HCT116 (cell line): Measurements from ENCODE around the gene H6PD. TPM values are rescaled to one million over a fixed set of nuclear protein-coding genes. Genes with fewer than 3 reads are reported as not detected.

ENCODE experiments used
- ATAC-seq: fragments of 200-7000 bp; cut with Tn5 transposase; 2 replicates; pipeline ENCODE4 v1.9.1; 2020; ENCODE audit warnings: mild to moderate bottlenecking, moderate library complexity
- BruUV-seq: library from RNA; stranded (reverse); fragments of 400-500 nt; replicated peaks from 2 replicates; lab custom pipeline; 2021; lab: Mats Ljungman, UMichigan
- CTCF ChIA-PET: fragments of 300-600 bp; sonication (Branson Sonifier 250); formaldehyde crosslinking; loops from one replicate; lab custom pipeline; 2021; ENCODE audit warnings: antibody characterized with exemption; lab: Charles Lee
- POLR2A ChIA-PET: fragments of 300-600, 350-600 bp; sonication (Branson Sonifier 250); formaldehyde crosslinking; loops from one replicate; lab custom pipeline; 2021; ENCODE audit warnings: antibody characterized with exemption; lab: Charles Lee
- RAD21 ChIA-PET, 2 experiments: fragments of 300-600 bp; sonication (Branson Sonifier 250); formaldehyde crosslinking; loops; one replicate each; lab custom pipeline; 2023; ENCODE audit warnings: low total read pairs in 2 of 2; ENCODE audit not compliant: uncharacterized antibody in 2 of 2, unreplicated experiment in 2 of 2, low non-redundant PET in 1 of 2; lab: Charles Lee
- DNase-seq: peaks from one replicate; pipeline ENCODE4 v3.0.0-alpha.2; 2010; ENCODE audit warnings: low read depth, low spot score
- H2AFZ ChIP-seq: fragments of 200-600 bp; shearing (Covaris generic), sonication (generic); 2 replicates; pipeline ENCODE4 v1.6.1; 2017; ENCODE audit warnings: low read depth, mixed run types, mixed read lengths, antibody characterized with exemption, low read length; ENCODE audit not compliant: poor library complexity, severe bottlenecking
- H3K27ac ChIP-seq: 2 replicates; pipeline ENCODE4 v1.5.1; 2012; ENCODE audit warnings: low read depth, low read length
- H3K27me3 ChIP-seq: fragments of 200-600 bp; sonication (generic); 2 replicates; pipeline ENCODE4 v1.6.1; 2016; ENCODE audit warnings: mixed run types, low read length, mixed read lengths; ENCODE audit not compliant: insufficient read depth
- H3K36me3 ChIP-seq, 2 experiments: fragments of 200-500 bp in 1 of 2; fragments of 200-600 bp in 1 of 2; sonication (Bioruptor generic) in 1 of 2; sonication (generic) in 1 of 2; 2 replicates each; pipeline versions ENCODE4 v1.5.1 to v1.6.1; 2014 to 2016; ENCODE audit warnings: low read length in 2 of 2, inconsistent platforms in 1 of 2, mixed read lengths in 1 of 2, mixed run types in 1 of 2; ENCODE audit not compliant: insufficient read depth in 2 of 2, control insufficient read depth in 1 of 2
- H3K4me1 ChIP-seq, 2 experiments: fragments of 200-600 bp in 1 of 2; sonication (generic) in 1 of 2; 2 replicates each; pipeline versions ENCODE4 v1.5.1 to v1.6.1; 2012 to 2017; ENCODE audit warnings: low read length in 2 of 2, inconsistent platforms in 1 of 2, mild to moderate bottlenecking in 1 of 2, mixed read lengths in 1 of 2, mixed run types in 1 of 2, moderate library complexity in 1 of 2; ENCODE audit not compliant: insufficient read depth in 2 of 2, control insufficient read depth in 1 of 2
- H3K4me2 ChIP-seq: fragments of 200-600 bp; sonication (generic); 2 replicates; pipeline ENCODE4 v1.6.1; 2017; ENCODE audit warnings: mixed run types, low read length, mixed read lengths
- H3K4me3 ChIP-seq, 2 experiments: fragments of 200-600 bp in 1 of 2; sonication (generic) in 1 of 2; replicated peaks in 1 of 2; 2 replicates each; pipeline ENCODE4 v1.5.1; 2011 to 2016; ENCODE audit warnings: low read length in 2 of 2, control low read depth in 1 of 2, low read depth in 1 of 2, mild to moderate bottlenecking in 1 of 2, mixed read lengths in 1 of 2, mixed run types in 1 of 2
- H3K79me2 ChIP-seq: fragments of 200-600 bp; sonication (generic); 2 replicates; pipeline ENCODE4 v1.6.1; 2017; ENCODE audit warnings: mild to moderate bottlenecking, mixed run types, low read length, moderate library complexity, mixed read lengths; ENCODE audit not compliant: insufficient read depth
- H3K9ac ChIP-seq: fragments of 200-600 bp; sonication (generic); 2 replicates; pipeline ENCODE4 v1.6.1; 2016; ENCODE audit warnings: low read length, mixed read lengths
- H3K9me2 ChIP-seq: fragments of 200-600 bp; sonication (generic), shearing (Covaris generic); 2 replicates; pipeline ENCODE4 v1.6.1; 2017; ENCODE audit warnings: mixed run types, mild to moderate bottlenecking, moderate library complexity; ENCODE audit not compliant: insufficient read depth
- H3K9me3 ChIP-seq, 2 experiments: fragments of 200-500 bp in 1 of 2; fragments of 200-600 bp in 1 of 2; sonication (Bioruptor generic) in 1 of 2; sonication (generic) in 1 of 2; 2 replicates each; pipeline ENCODE4 v1.6.1; 2014 to 2017; ENCODE audit warnings: low read length in 2 of 2, mixed read lengths in 2 of 2, inconsistent platforms in 1 of 2, low read depth in 1 of 2, mild to moderate bottlenecking in 1 of 2, mixed run types in 1 of 2, moderate library complexity in 1 of 2; ENCODE audit not compliant: control insufficient read depth in 1 of 2, insufficient read depth in 1 of 2
- H4K20me1 ChIP-seq: fragments of 200-600 bp; sonication (generic), shearing (Covaris generic); 2 replicates; pipeline ENCODE4 v1.6.1; 2017; ENCODE audit warnings: mixed run types, mild to moderate bottlenecking, moderate library complexity; ENCODE audit not compliant: insufficient read depth
- CBX3 ChIP-seq: IDR thresholded peaks from 2 replicates; pipeline ENCODE4 v1.6.1; 2012; ENCODE audit warnings: low read depth
- ELF1 ChIP-seq: IDR thresholded peaks from 2 replicates; pipeline ENCODE4 v1.6.1; 2012; ENCODE audit warnings: low read depth, borderline replicate concordance
- EZH2 ChIP-seq: fragments of 200-600 bp; sonication (generic); IDR thresholded peaks from 2 replicates; pipeline ENCODE4 v1.6.1; 2017; ENCODE audit warnings: antibody characterized with exemption, mixed run types
- FOSL1 ChIP-seq: IDR thresholded peaks from 2 replicates; pipeline ENCODE4 v1.6.1; 2012; ENCODE audit warnings: low read depth
- JUND ChIP-seq: IDR thresholded peaks from 2 replicates; pipeline ENCODE4 v1.6.1; 2012
- RAD21 ChIP-seq: IDR thresholded peaks from 2 replicates; pipeline ENCODE4 v1.6.1; 2012; ENCODE audit warnings: low read depth, mild to moderate bottlenecking
- TCF7L2 ChIP-seq: IDR thresholded peaks from 2 replicates; pipeline ENCODE4 v1.7.0; 2011; ENCODE audit warnings: borderline replicate concordance, inconsistent platforms; ENCODE audit not compliant: insufficient read depth, insufficient read length; ENCODE audit errors: extremely low read depth
- YY1 ChIP-seq: IDR thresholded peaks from 2 replicates; pipeline ENCODE4 v1.6.1; 2011; ENCODE audit warnings: low read length, low read depth, moderate library complexity, mild to moderate bottlenecking; ENCODE audit not compliant: insufficient replicate concordance; ENCODE audit errors: extremely low read depth
- ZFX ChIP-seq: fragments of 450-650 bp; IDR thresholded peaks from 2 replicates; pipeline ENCODE4 v1.6.1; 2017
- ZNF274 ChIP-seq: fragments of 200-500 bp; sonication (Bioruptor generic); IDR thresholded peaks from 2 replicates; pipeline ENCODE4 v1.6.1; 2014; ENCODE audit warnings: mild to moderate bottlenecking, low read depth, low read length, inconsistent platforms
- intact Hi-C: fragments of 100-400 bp; cut with micrococcal nuclease; formaldehyde crosslinking; loops from 2 replicates; pipeline ENCODE4 v1.10.0; 2022
- total RNA-seq: library from RNA; stranded (reverse); gene quantifications from one replicate; pipeline ENCODE4 v1.2.1, GENCODE V29; 2021; ENCODE audit not compliant: unreplicated experiment
- TF ChIP-seq, protein P1 (sequence below): IDR thresholded peaks from 2 replicates; pipeline ENCODE4 v1.6.1; 2011; ENCODE audit warnings: mild to moderate bottlenecking, low read length, moderate library complexity; ENCODE audit not compliant: insufficient replicate concordance; ENCODE audit errors: extremely low read depth

H6PD gene
- total RNA-seq, 1 experiment from 2014 or later = 16.2 TPM

DNA sequence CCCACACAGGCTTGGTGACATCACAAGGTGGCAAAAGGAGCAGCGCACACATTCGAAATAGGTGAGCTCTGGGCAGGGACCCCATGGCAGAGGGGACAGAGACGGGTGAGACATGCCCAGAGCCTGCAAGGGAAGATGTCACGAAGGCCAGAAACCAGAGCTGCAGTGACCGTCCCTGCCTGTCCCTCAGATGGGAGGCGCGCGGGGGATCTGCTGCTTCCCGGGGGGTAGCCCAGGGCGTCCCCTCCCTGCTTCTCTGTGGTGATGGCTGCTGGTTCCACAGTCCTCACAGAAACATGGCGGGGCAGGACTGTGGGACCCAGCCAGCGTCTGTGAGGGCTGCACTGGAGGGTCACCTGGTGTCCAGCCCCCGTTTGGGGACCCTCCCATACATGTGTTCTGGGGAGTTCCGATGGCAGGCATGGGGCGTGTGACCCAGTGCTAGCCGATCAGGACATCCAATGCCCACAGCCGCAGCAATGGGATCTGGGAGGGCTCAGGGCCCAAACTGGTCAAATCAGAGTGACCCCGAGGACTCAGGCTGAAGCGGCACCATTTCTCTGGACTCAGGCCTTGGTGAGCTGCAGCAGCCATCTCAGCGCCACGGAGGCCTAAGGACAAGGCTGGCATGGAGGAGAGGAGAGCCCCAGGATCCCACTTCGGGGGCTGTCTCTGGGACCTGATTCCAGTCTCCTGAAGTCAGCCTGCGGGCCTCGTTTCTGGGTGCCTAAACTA, 37.5 kb downstream of the H6PD start:
- intact Hi-C loops = no loop called here
- peaks cover 26 to 32% of the 10 kb centered on the region in 2 experiments for H3K4me1 ChIP-seq
- no peak overlapping the region for H3K9ac ChIP-seq
- ChIA-PET POLR2A (no interaction called here), RAD21 (no interaction called here), CTCF (interaction anchor here (1.2 kb wide), 2 partner anchors 183 to 219 kb away, joined by 3 read pairs; no protein-coding TSS in a partner anchor)
- ATAC-seq (no peak), DNase-seq (no peak)
- no peak overlapping the region for H3K27ac ChIP-seq
- H3K9me3 ChIP-seq = no peaks in the 10 kb centered on the region
- H3K4me3 ChIP-seq = no peak overlapping the region
- no peaks in the 10 kb centered on the region for H3K27me3 ChIP-seq
- no peak overlapping the region for H2AFZ ChIP-seq
- no peak for TF ChIP-seq JUND
- TF ChIP-seq ELF1 = no peak
- no peak for TF ChIP-seq ZFX
- TF ChIP-seq CBX3 = no peak
- no peak for TF ChIP-seq YY1
- TF ChIP-seq ZNF274 = no peak
- TF ChIP-seq TCF7L2 = no peak
- no peak for TF ChIP-seq EZH2
- no peak for TF ChIP-seq FOSL1
- TF ChIP-seq, protein P1, sequence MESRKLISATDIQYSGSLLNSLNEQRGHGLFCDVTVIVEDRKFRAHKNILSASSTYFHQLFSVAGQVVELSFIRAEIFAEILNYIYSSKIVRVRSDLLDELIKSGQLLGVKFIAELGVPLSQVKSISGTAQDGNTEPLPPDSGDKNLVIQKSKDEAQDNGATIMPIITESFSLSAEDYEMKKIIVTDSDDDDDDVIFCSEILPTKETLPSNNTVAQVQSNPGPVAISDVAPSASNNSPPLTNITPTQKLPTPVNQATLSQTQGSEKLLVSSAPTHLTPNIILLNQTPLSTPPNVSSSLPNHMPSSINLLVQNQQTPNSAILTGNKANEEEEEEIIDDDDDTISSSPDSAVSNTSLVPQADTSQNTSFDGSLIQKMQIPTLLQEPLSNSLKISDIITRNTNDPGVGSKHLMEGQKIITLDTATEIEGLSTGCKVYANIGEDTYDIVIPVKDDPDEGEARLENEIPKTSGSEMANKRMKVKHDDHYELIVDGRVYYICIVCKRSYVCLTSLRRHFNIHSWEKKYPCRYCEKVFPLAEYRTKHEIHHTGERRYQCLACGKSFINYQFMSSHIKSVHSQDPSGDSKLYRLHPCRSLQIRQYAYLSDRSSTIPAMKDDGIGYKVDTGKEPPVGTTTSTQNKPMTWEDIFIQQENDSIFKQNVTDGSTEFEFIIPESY = no peak
- no peak for TF ChIP-seq RAD21
- H3K4me2 ChIP-seq = no peak overlapping the region
- BruUV-seq = no TSS peak
- H4K20me1 ChIP-seq = no peaks in the 10 kb centered on the region
- H3K9me2 ChIP-seq = no peaks in the 10 kb centered on the region
- H3K79me2 ChIP-seq = no peaks in the 10 kb centered on the region
- H3K36me3 ChIP-seq = no peaks in the 10 kb centered on the region
